Measurements from ENCODE around the gene MLLT1. TPM values are rescaled to one million over a fixed set of nuclear protein-coding genes. Genes with fewer than 3 reads are reported as not detected.

MLLT1 gene
- total and polyA plus RNA-seq, 2 of the 8 experiments (the other 6 are each of a cell fraction or from before 2014, with no cell fraction given): 18.8 to 45.1 TPM

- CTCF ChIA-PET (ENCODE audit: partially characterized antibody): no interaction called here
- no peak overlapping the region for H2BK12ac ChIP-seq (ENCODE audit: low read depth, low read length)
- no peak for TF ChIP-seq CHD2 (IDR thresholded peaks at IDR 0.05; ENCODE audit: low read length)
- TF ChIP-seq GTF2F1 (IDR thresholded peaks at IDR 0.05; ENCODE audit: borderline replicate concordance, low read depth, low read length): no peak
- TF ChIP-seq BRCA1 (IDR thresholded peaks at IDR 0.05; ENCODE audit: low read depth, low read length): no peak
- TF ChIP-seq TAF7 (optimal IDR thresholded peaks at IDR 0.05; ENCODE audit: borderline replicate concordance, low read depth, low read length): no peak
- no peak for TF ChIP-seq PHF8 (conservative IDR thresholded peaks at IDR 0.05; ENCODE audit: low read depth, low read length)
- TF ChIP-seq CHD1 (IDR thresholded peaks at IDR 0.05; ENCODE audit: low read depth, low read length): no peak
- no peak for TF ChIP-seq HDAC2 (IDR thresholded peaks at IDR 0.05; ENCODE audit: borderline replicate concordance in 1 of 2, low read depth in 2 of 2, low read length in 2 of 2)
- TF ChIP-seq USF2 (IDR thresholded peaks at IDR 0.05; ENCODE audit: low read length): no peak
- no peak for TF ChIP-seq BCL11A (IDR thresholded peaks at IDR 0.05; ENCODE audit: low read depth in 2 of 2, low read length in 2 of 2)
- TF ChIP-seq SAP30 (IDR thresholded peaks at IDR 0.05; ENCODE audit: insufficient read depth, insufficient replicate concordance, low read length): no peak
- no peak for TF ChIP-seq SIN3A (conservative IDR thresholded peaks at IDR 0.05 in 1 of 2, IDR thresholded peaks at IDR 0.05 in 1 of 2; ENCODE audit: low read depth in 1 of 2, low read length in 2 of 2)
- no peak for TF ChIP-seq MAX (IDR thresholded peaks at IDR 0.05)
Observed at GRCh38 chr19:6326815-6327214, 47.0 kb upstream of the MLLT1 start.

More at GRCh38 chr19:6326815-6327214, 47.0 kb upstream of the MLLT1 start:
- no peak for DNase-seq (ENCODE audit: low read depth in 1 of 2, low spot score in 2 of 2)
- H3K79me1 ChIP-seq (ENCODE audit: low read depth, low read length): no peaks in the 10 kb centered on the region
- no peak overlapping the region for H3K18ac ChIP-seq (ENCODE audit: extremely low read depth, low read length)
- H4K20me1 ChIP-seq (replicated peaks in 1 of 2; ENCODE audit: control insufficient read depth in 1 of 2, insufficient read depth in 2 of 2, low read length in 2 of 2): no peaks in the 10 kb centered on the region
- H3K9ac ChIP-seq (replicated peaks in 1 of 4; ENCODE audit: extremely low read depth in 1 of 4, low read depth in 3 of 4, low read length in 3 of 4): no peak overlapping the region
- H3K4ac ChIP-seq (replicated peaks; ENCODE audit: insufficient read length, low read depth, low read length): no peak overlapping the region
- no peak overlapping the region for H3K4me3 ChIP-seq (ENCODE audit: extremely low read depth in 1 of 4, insufficient read depth in 2 of 4, low read depth in 3 of 4, low read length in 4 of 4)
- no peak overlapping the region for H3K27ac ChIP-seq (ENCODE audit: low read depth, low read length)
- no peak overlapping the region for H2BK120ac ChIP-seq (replicated peaks; ENCODE audit: low read depth, low read length)
- no peak overlapping the region for H2BK5ac ChIP-seq (ENCODE audit: low read depth, low read length)
- H3K9me3 ChIP-seq (ENCODE audit: insufficient read depth in 2 of 2, low read depth in 1 of 2, low read length in 1 of 2): peaks cover 6 to 7% of the 10 kb centered on the region in 2 experiments; a peak in 2 of 4 replicates
- no peak overlapping the region for H3K14ac ChIP-seq (ENCODE audit: insufficient read length)
- no peak overlapping the region for H4K8ac ChIP-seq (ENCODE audit: extremely low read depth, insufficient read depth, low read length)
- POLR2A ChIA-PET (ENCODE audit: partially characterized antibody): interaction anchor here (0.9 kb wide), 1 partner anchor 55 kb away, joined by 3 read pairs; no protein-coding TSS in a partner anchor
- no peak overlapping the region for H2AFZ ChIP-seq (ENCODE audit: low read length)
- H3K4me1 ChIP-seq (replicated peaks in 1 of 4; ENCODE audit: control insufficient read depth in 3 of 4, insufficient read depth in 4 of 4, low read length in 3 of 4): no peaks in the 10 kb centered on the region
- H2BK15ac ChIP-seq (ENCODE audit: low read length): no peak overlapping the region
- FAIRE-seq: no peak
- H3K36me3 ChIP-seq (ENCODE audit: control insufficient read depth in 2 of 4, insufficient read depth in 4 of 4, low read length in 3 of 4): no peaks in the 10 kb centered on the region
- H3K27me3 ChIP-seq (replicated peaks in 1 of 4; ENCODE audit: control insufficient read depth in 3 of 4, extremely low read depth in 1 of 4, insufficient read depth in 3 of 4, low read length in 3 of 4): no peaks in the 10 kb centered on the region
- no peak overlapping the region for H3K56ac ChIP-seq (replicated peaks; ENCODE audit: insufficient read length, low read depth, low read length)
- H4K5ac ChIP-seq (ENCODE audit: insufficient read length, low read depth, low read length): no peak overlapping the region
- no peaks in the 10 kb centered on the region for H3K79me2 ChIP-seq (ENCODE audit: control insufficient read depth in 1 of 2, insufficient read depth in 2 of 2, low read length in 2 of 2)
- no peak overlapping the region for H4K91ac ChIP-seq (replicated peaks; ENCODE audit: insufficient read length, low read length)
- 81% methylated on average over 5 of the region's 5 CpGs; no CpG with 5 or more reads in 1 of the 2 experiments for WGBS, 2 experiments (ENCODE audit: extremely low coverage in 1 of 2, insufficient coverage in 1 of 2, insufficient read length in 1 of 2, insufficient replicate concordance in 2 of 2, low coverage in 1 of 2, low lambda C conversion rate in 2 of 2, missing lambda C conversion rate in 1 of 2)
- no peak overlapping the region for H3K4me2 ChIP-seq (ENCODE audit: insufficient read depth in 1 of 2, low read depth in 2 of 2, low read length in 2 of 2)
- H2BK20ac ChIP-seq (ENCODE audit: low read length): no peak overlapping the region
- no peak overlapping the region for H2AK5ac ChIP-seq (ENCODE audit: low read depth, low read length)
- H3K23me2 ChIP-seq (ENCODE audit: low read depth, low read length): no peaks in the 10 kb centered on the region
- no peak overlapping the region for H3K23ac ChIP-seq (ENCODE audit: insufficient read length)
